Liver (tissue), 9 donors: ENCODE measurements around the gene ZNF653. TPM values are rescaled to one million over a fixed set of nuclear protein-coding genes. Genes with fewer than 3 reads are reported as not detected.

ENCODE experiments used
- DNase-seq: peaks from one replicate; pipeline ENCODE4 v3.0.0-alpha.2; 2017; ENCODE audit warnings: low spot score
- H3K27ac ChIP-seq, 2 donors: one replicate each; pipeline ENCODE4 v1.7.0; 2013; ENCODE audit warnings: inconsistent platforms in 2 of 2, low read length in 2 of 2, control low read depth in 1 of 2, low read depth in 1 of 2, mild to moderate bottlenecking in 1 of 2
- H3K27me3 ChIP-seq, 4 donors: one replicate each; pipeline versions ENCODE4 v1.6.1 to v1.7.0; 2013; ENCODE audit warnings: low read length in 3 of 4, inconsistent platforms in 1 of 4, mild to moderate bottlenecking in 1 of 4, moderate library complexity in 1 of 4; ENCODE audit not compliant: control insufficient read depth in 4 of 4, insufficient read depth in 4 of 4
- H3K36me3 ChIP-seq, 4 donors: one replicate each; pipeline versions ENCODE4 v1.6.1 to v1.7.0; 2013; ENCODE audit warnings: low read length in 3 of 4, mild to moderate bottlenecking in 3 of 4, low read depth in 1 of 4, moderate library complexity in 1 of 4; ENCODE audit not compliant: control insufficient read depth in 4 of 4, insufficient read depth in 3 of 4
- H3K4me1 ChIP-seq, 4 donors: one replicate each; pipeline versions ENCODE4 v1.6.1 to v1.7.0; 2013; ENCODE audit warnings: low read length in 3 of 4, mild to moderate bottlenecking in 3 of 4, moderate library complexity in 1 of 4; ENCODE audit not compliant: control insufficient read depth in 4 of 4, insufficient read depth in 4 of 4
- H3K4me3 ChIP-seq, 3 donors: one replicate each; pipeline versions ENCODE4 v1.6.1 to v1.7.0; 2013; ENCODE audit warnings: low read length in 3 of 3, control low read depth in 1 of 3, low read depth in 1 of 3, mild to moderate bottlenecking in 1 of 3
- H3K9ac ChIP-seq, 2 donors: one replicate each; pipeline ENCODE4 v1.7.0; 2013; ENCODE audit warnings: low read length in 2 of 2, mild to moderate bottlenecking in 2 of 2, moderate library complexity in 2 of 2, control low read depth in 1 of 2, low read depth in 1 of 2
- H3K9me3 ChIP-seq, 4 donors: one replicate each; pipeline versions ENCODE4 v1.6.1 to v1.7.0; 2013; ENCODE audit warnings: low read length in 3 of 4; ENCODE audit not compliant: control insufficient read depth in 4 of 4
- EGR1 ChIP-seq, 2 donors: IDR thresholded peaks; 2 replicates each; pipeline ENCODE4 v1.6.1; 2016 to 2018; ENCODE audit warnings: antibody characterized with exemption in 2 of 2, low read depth in 2 of 2
- FOXA1 ChIP-seq: IDR thresholded peaks from 2 replicates; pipeline ENCODE4 v1.6.1; 2016; ENCODE audit warnings: antibody characterized with exemption
- GABPA ChIP-seq, 2 donors: IDR thresholded peaks in 1 of 2; conservative IDR thresholded peaks in 1 of 2; 2 replicates each; pipeline ENCODE4 v1.6.1; 2016; ENCODE audit warnings: antibody characterized with exemption in 2 of 2, mild to moderate bottlenecking in 1 of 2, moderate library complexity in 1 of 2
- HNF4A ChIP-seq, 2 donors: conservative IDR thresholded peaks; 2 replicates each; pipeline ENCODE4 v1.6.1; 2016; ENCODE audit warnings: antibody characterized with exemption in 2 of 2, mild to moderate bottlenecking in 2 of 2
- HNF4G ChIP-seq: IDR thresholded peaks from 2 replicates; pipeline ENCODE4 v1.6.1; 2016; ENCODE audit warnings: antibody characterized with exemption
- MAX ChIP-seq: IDR thresholded peaks from 2 replicates; pipeline ENCODE4 v1.6.1; 2016; ENCODE audit warnings: antibody characterized with exemption
- NR2F2 ChIP-seq: IDR thresholded peaks from 2 replicates; pipeline ENCODE4 v1.6.1; 2016; ENCODE audit warnings: antibody characterized with exemption
- RAD21 ChIP-seq, 2 donors: IDR thresholded peaks; 2 replicates each; pipeline ENCODE4 v1.6.1; 2016; ENCODE audit warnings: antibody characterized with exemption in 2 of 2, mild to moderate bottlenecking in 2 of 2
- RXRA ChIP-seq, 2 donors: IDR thresholded peaks; 2 replicates each; pipeline ENCODE4 v1.6.1; 2017 to 2018; ENCODE audit warnings: antibody characterized with exemption in 2 of 2, mild to moderate bottlenecking in 1 of 2
- SP1 ChIP-seq: IDR thresholded peaks from 2 replicates; pipeline ENCODE4 v1.6.1; 2018; ENCODE audit warnings: antibody characterized with exemption, mild to moderate bottlenecking
- TAF1 ChIP-seq: conservative IDR thresholded peaks from 2 replicates; pipeline ENCODE4 v1.6.1; 2016; ENCODE audit warnings: antibody characterized with exemption, mild to moderate bottlenecking
- YY1 ChIP-seq: IDR thresholded peaks from 2 replicates; pipeline ENCODE4 v1.6.1; 2016; ENCODE audit warnings: antibody characterized with exemption, mild to moderate bottlenecking
- WGBS: extraction: QIAGEN DNeasy Blood & Tissue Kit; methylation state at CpG from one replicate; pipeline ENCODE4 v1.1.7; 2013; 5-methylcytosine and 5-hydroxymethylcytosine counted together
- polyA plus RNA-seq, 2 donors: library from polyadenylated mRNA; stranded (reverse) in 1 of 2; unstranded in 1 of 2; fragments of 200-250 nt in 1 of 2; fragments of >200 nt in 1 of 2; fragmentation: Nextera tagmentation in 1 of 2; extraction: Ambion mirVana in 1 of 2; gene quantifications; one replicate each; pipeline versions ENCODE4 v1.2.1 to v1.2.3, GENCODE V29; 2013 to 2015
- total RNA-seq, 2 donors: library from RNA; depleted of rRNA; stranded (reverse); fragments of >200 nt; gene quantifications; one replicate each; pipeline ENCODE4 v1.2.3, GENCODE V29; 2014
- TF ChIP-seq, protein P1 (sequence below): IDR thresholded peaks from 2 replicates; pipeline ENCODE4 v1.6.1; 2016; ENCODE audit warnings: antibody characterized with exemption, mild to moderate bottlenecking
- TF ChIP-seq, protein P2 (sequence below): IDR thresholded peaks from 2 replicates; pipeline ENCODE4 v1.6.1; 2016; ENCODE audit warnings: antibody characterized with exemption
- TF ChIP-seq, protein P3 (sequence below): IDR thresholded peaks from 2 replicates; pipeline ENCODE4 v1.6.1; 2016; ENCODE audit warnings: antibody characterized with exemption
- TF ChIP-seq, protein P4 (sequence below): fragments of 150-350 bp; IDR thresholded peaks from 2 replicates; pipeline ENCODE4 v1.5.1; 2017; ENCODE audit warnings: improper control_type of control experiment, low read depth, low read length; ENCODE audit not compliant: missing input control
- donor health status: healthy.
- donor health status: healthy.
- donor health status: healthy.
- donor health status: healthy.
- donor health status: healthy.

Gene ZNF653
- total and polyA plus RNA-seq, 4 donors: 1.3 to 4.6 (median 3.1) TPM

DNA sequence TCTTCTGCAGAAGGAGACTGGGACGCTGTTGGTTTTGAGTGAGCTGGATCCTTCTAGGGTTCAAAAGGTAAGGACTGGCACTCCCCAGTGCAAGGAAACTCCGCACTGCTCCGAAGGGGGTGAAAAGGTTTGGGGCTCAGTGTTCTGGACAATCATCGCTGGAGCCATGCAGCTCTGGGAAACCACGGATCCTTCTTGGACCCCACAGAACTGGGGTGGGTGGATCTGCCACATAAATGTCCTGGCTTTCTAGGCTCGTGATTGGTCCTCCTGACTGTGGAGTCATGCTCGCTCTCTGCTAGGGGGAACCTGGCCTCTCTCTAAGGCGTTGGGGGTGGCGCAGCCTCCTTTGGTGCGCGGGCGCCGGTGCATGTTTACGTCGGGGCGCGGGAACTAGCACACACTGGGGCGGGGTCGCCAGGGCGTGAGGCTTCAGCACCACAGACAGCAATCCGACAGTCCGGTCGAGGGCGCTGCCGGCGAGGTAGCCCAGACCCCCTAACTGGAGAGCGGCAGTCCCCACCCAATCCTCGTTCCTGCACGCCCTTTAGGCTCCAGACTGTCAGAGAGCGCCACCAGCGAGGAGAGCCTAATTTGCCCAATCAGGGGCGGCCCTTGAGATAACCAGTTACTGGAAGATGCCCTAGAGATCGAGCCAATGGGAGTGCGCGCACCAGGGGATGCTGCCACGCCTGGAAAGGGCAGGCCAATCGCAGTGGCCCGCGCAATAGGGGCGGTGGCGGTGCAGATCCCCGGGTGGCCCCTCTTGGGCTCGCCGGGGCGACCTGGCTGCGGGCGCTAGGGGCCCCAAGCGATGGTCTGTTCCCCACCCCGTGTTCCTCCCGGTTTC, 23.9 kb downstream of the ZNF653 start:
- TF ChIP-seq RAD21 (IDR thresholded peaks at IDR 0.05) (no peak), NR2F2 (no peak), FOXA1 (no peak), SP1 (no peak), HNF4A (conservative IDR thresholded peaks at IDR 0.05) (no peak), HNF4G (no peak), GABPA (IDR thresholded peaks at IDR 0.05 in 1 of 2, conservative IDR thresholded peaks at IDR 0.05 in 1 of 2) (no peak), RXRA (IDR thresholded peaks at IDR 0.05) (no peak), EGR1 (IDR thresholded peaks at IDR 0.05; ENCODE audit: low read depth in 2 of 2) (no peak), TAF1 (no peak), YY1 (no peak), MAX (no peak)
- TF ChIP-seq, protein P1, sequence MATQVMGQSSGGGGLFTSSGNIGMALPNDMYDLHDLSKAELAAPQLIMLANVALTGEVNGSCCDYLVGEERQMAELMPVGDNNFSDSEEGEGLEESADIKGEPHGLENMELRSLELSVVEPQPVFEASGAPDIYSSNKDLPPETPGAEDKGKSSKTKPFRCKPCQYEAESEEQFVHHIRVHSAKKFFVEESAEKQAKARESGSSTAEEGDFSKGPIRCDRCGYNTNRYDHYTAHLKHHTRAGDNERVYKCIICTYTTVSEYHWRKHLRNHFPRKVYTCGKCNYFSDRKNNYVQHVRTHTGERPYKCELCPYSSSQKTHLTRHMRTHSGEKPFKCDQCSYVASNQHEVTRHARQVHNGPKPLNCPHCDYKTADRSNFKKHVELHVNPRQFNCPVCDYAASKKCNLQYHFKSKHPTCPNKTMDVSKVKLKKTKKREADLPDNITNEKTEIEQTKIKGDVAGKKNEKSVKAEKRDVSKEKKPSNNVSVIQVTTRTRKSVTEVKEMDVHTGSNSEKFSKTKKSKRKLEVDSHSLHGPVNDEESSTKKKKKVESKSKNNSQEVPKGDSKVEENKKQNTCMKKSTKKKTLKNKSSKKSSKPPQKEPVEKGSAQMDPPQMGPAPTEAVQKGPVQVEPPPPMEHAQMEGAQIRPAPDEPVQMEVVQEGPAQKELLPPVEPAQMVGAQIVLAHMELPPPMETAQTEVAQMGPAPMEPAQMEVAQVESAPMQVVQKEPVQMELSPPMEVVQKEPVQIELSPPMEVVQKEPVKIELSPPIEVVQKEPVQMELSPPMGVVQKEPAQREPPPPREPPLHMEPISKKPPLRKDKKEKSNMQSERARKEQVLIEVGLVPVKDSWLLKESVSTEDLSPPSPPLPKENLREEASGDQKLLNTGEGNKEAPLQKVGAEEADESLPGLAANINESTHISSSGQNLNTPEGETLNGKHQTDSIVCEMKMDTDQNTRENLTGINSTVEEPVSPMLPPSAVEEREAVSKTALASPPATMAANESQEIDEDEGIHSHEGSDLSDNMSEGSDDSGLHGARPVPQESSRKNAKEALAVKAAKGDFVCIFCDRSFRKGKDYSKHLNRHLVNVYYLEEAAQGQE: peak; percentile 18
- TF ChIP-seq, protein P2, sequence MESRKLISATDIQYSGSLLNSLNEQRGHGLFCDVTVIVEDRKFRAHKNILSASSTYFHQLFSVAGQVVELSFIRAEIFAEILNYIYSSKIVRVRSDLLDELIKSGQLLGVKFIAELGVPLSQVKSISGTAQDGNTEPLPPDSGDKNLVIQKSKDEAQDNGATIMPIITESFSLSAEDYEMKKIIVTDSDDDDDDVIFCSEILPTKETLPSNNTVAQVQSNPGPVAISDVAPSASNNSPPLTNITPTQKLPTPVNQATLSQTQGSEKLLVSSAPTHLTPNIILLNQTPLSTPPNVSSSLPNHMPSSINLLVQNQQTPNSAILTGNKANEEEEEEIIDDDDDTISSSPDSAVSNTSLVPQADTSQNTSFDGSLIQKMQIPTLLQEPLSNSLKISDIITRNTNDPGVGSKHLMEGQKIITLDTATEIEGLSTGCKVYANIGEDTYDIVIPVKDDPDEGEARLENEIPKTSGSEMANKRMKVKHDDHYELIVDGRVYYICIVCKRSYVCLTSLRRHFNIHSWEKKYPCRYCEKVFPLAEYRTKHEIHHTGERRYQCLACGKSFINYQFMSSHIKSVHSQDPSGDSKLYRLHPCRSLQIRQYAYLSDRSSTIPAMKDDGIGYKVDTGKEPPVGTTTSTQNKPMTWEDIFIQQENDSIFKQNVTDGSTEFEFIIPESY: no peak
- TF ChIP-seq, protein P3, sequence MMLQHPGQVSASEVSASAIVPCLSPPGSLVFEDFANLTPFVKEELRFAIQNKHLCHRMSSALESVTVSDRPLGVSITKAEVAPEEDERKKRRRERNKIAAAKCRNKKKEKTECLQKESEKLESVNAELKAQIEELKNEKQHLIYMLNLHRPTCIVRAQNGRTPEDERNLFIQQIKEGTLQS: no peak
- TF ChIP-seq, protein P4, sequence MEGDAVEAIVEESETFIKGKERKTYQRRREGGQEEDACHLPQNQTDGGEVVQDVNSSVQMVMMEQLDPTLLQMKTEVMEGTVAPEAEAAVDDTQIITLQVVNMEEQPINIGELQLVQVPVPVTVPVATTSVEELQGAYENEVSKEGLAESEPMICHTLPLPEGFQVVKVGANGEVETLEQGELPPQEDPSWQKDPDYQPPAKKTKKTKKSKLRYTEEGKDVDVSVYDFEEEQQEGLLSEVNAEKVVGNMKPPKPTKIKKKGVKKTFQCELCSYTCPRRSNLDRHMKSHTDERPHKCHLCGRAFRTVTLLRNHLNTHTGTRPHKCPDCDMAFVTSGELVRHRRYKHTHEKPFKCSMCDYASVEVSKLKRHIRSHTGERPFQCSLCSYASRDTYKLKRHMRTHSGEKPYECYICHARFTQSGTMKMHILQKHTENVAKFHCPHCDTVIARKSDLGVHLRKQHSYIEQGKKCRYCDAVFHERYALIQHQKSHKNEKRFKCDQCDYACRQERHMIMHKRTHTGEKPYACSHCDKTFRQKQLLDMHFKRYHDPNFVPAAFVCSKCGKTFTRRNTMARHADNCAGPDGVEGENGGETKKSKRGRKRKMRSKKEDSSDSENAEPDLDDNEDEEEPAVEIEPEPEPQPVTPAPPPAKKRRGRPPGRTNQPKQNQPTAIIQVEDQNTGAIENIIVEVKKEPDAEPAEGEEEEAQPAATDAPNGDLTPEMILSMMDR: peak; percentile 2
- 8% methylated on average over 50 of the region's 50 CpGs for WGBS
- H3K4me1 ChIP-seq: peaks cover 14 to 25% (median 17%) of the 10 kb centered on the region in 4 donors

More for the DNA sequence above, 23.9 kb downstream of the ZNF653 start:
- Histone ChIP-seq H3K27me3 (peaks cover 0 to 3% (median 0%) of the 10 kb centered on the region in 4 donors), H3K27ac (no peak overlapping the region), H3K9ac (no peak overlapping the region), H3K36me3 (peaks cover 0 to 5% (median 0%) of the 10 kb centered on the region in 4 donors), H3K9me3 (no peaks in the 10 kb centered on the region), H3K4me3 (peak overlapping the region in 1 of 3 donors; percentile 27)
- DNase-seq: peak; percentile 58
